Lower leg skin (tissue), 3 donors: ENCODE results near the gene FAM72A.
"Not testable (repeated sequence)": the region's sequence is repeated elsewhere in the genome, so short reads cannot be mapped to it uniquely, and the experiment has no call there.

Experiments
- CTCF ChIP-seq, 3 donors: fragments of 450-650 bp; IDR thresholded peaks; one replicate each; pipeline ENCODE4 v1.5.1; 2016; ENCODE audit warnings: antibody characterized with exemption in 3 of 3, mild to moderate bottlenecking in 3 of 3, moderate library complexity in 2 of 3
- POLR2A ChIP-seq, 2 donors: fragments of 450-650 bp; IDR thresholded peaks; one replicate each; pipeline ENCODE4 v1.6.1; 2016 to 2017; ENCODE audit warnings: antibody characterized with exemption in 2 of 2, mild to moderate bottlenecking in 1 of 2, moderate library complexity in 1 of 2

GRCh38 chr1:206179666-206180065 lies 23.0 kb downstream of the FAM72A start:
- TF ChIP-seq CTCF, POLR2A (IDR thresholded peaks at IDR 0.05): not testable (repeated sequence)
